Smooth muscle cell of the brain vasculature (primary cell): ENCODE measurements around the gene ZNF613.
"Not testable (repeated sequence)": the region's sequence is repeated elsewhere in the genome, so short reads cannot be mapped to it uniquely, and the experiment has no call there.

ENCODE experiments used
- DNase-seq: peaks from one replicate; pipeline ENCODE4 v3.0.0-alpha.2; 2012; ENCODE audit warnings: low read depth, low spot score

The ZNF613 gene

GRCh38 chr19:51926784-51927741, at the start of gene ZNF613:
Gene ZNF613, plus strand, starts transcription at chr19:51927472. Its CDS starts 8,749 bp downstream, at chr19:51936221.
- DNase-seq, result peak; percentile 88

- DNase-seq, result no peak
Observed at GRCh38 chr19:51882518-51882917, 44.8 kb upstream of the ZNF613 start.

GRCh38 chr19:51884713-51885112, 42.6 kb upstream of the ZNF613 start:
- DNase-seq, result no peak

DNA sequence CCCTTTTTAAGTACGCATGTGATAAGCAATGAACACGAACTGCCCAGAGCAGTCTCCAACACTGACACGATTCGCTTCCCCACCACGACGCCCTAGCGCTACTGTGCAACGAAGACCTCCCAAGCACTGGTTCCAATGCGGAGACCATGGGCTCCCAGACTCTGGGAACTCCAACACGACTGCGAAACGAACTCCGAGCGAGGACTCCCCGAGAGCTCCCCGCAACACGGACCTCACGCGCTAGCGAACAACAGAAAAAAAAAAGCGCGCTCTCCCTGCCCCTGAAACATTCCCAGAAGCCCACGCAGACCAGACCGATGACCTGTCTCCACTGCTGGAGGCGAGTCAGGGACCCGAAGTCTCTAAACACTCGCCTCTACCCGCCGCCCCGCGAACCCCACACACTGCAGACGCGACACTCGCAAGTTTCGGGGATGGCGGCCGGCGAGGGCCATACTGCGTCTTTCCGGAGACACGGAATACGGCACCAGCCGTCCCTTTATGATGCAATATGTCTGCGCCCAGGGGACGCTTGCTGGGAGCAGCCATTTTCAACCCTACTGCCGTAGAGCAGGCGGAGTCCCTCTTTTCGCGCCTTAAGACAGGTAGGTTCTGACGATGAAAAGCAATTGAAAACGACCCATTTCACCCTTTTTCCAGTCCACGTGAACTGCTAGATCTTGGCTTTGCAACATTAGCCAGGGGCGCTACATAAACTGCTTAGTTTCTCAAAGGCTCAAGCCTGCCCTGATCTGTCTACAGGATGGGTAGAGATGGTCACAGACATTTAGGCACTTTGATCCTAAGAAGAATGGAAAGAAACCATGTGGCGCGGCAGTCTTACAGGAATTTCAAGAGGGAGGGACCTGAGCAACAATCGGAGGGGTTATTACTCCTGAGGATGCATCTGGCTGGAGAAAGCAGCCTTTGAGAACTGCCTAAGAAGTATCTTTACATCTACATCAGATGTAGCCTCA, 39.5 kb upstream of the ZNF613 start, which contains the start of gene ZNF577:
TSS of gene ZNF577 (minus strand) at position 430 of the 977 bp plus-strand sequence. CDS start 7,569 bp downstream, outside the sequence.
- DNase-seq, result peak; percentile 84

DNA sequence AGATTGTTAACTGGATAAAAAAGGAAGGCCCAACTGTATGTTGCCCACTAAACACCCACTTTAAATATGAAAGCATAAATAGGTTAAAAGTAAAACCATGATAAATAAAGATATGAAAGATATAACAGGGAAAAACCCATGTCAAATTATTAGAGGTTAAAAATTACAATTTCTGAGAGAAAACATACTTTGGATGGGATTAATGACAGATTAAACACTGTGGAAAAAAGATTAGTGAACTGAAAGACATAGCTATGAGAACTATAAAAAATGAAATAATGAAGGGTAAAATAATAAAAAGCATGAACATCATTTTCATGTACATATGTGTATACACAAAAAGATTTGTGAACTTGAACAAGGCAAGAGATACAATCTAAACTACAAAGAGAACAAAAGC, 37.3 kb upstream of the ZNF613 start:
- no peak for DNase-seq

GRCh38 chr19:51891193-51891747, 36.0 kb upstream of the ZNF613 start:
- DNase-seq, result no peak

DNA sequence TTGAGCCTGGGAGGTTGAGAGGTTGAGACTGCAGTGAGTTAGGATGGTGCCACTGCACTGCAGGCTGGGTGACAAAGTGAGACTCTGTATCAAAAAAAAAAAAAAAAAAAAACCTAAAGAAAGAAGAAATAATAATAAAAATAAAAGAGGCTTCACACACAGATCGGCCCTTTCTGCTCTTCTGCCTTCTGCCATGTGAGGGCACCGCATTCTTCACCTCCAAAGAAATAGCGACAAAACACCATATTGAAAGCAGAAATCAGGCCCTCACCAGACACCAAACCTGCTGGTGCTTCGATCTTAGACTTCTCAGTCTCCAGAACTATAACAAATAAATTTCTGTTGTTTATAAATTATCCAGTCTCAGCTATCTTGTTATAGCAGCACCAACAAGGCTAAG, 25.4 kb upstream of the ZNF613 start:
- no peak for DNase-seq

DNA sequence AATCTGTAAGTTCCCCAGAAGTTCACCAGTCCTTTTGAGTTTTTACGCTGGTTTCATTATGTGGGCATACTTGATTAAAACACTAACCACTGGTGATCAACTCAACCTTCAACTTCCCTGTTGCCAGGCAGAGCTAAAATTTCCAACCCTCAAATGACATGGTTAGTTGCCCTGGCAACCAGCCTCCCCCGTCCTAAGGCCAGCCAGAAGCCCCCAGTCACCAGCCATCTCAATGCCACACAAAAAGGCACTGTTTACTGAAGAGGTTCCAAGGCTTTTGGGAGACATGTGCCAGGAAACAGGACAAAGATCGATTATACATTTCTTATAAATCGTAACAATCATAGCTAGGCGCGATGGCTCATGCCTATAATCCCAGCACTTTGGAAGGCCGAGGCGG, 24.1 kb upstream of the ZNF613 start:
- DNase-seq, result no peak

GRCh38 chr19:51904331-51905165, 22.7 kb upstream of the ZNF613 start, which contains the start of gene ZNF649:
Gene ZNF649, minus strand, starts transcription at chr19:51905017. Its CDS starts 4,910 bp downstream, at chr19:51900107.
- DNase-seq, result peak; percentile 57

- no peak for DNase-seq
Observed at GRCh38 chr19:51905206-51905605, 22.1 kb upstream of the ZNF613 start.

- DNase-seq, result not testable (repeated sequence)
Observed at GRCh38 chr19:51905639-51906038, 21.6 kb upstream of the ZNF613 start.

GRCh38 chr19:51906108-51906507, 21.2 kb upstream of the ZNF613 start:
- not testable (repeated sequence) for DNase-seq

- not testable (repeated sequence) for DNase-seq
Observed at GRCh38 chr19:51907981-51908380, 19.3 kb upstream of the ZNF613 start.

GRCh38 chr19:51915324-51915867, 11.9 kb upstream of the ZNF613 start:
- no peak for DNase-seq

- no peak for DNase-seq
Observed at GRCh38 chr19:51916167-51916566, 11.1 kb upstream of the ZNF613 start.

DNA sequence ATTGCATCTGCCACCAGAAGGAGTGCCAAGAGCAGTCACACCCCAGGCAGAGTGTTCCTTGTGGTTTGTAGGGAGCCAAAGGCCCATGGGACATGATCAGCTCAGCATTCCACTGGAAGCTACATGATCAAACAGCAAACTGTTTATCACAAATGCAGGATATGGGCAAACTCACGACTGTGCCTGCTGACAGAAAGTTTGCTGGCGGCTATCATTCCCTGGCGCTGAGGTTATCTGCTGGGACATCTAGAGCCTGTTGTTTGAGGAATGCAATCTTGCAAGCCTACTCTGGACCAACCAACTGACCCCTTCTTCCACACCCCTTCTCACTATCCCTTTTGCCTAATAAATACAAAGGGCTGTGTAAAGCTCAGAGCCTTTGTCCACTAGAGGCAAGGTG, 7.7 kb upstream of the ZNF613 start:
- no peak for DNase-seq

DNA sequence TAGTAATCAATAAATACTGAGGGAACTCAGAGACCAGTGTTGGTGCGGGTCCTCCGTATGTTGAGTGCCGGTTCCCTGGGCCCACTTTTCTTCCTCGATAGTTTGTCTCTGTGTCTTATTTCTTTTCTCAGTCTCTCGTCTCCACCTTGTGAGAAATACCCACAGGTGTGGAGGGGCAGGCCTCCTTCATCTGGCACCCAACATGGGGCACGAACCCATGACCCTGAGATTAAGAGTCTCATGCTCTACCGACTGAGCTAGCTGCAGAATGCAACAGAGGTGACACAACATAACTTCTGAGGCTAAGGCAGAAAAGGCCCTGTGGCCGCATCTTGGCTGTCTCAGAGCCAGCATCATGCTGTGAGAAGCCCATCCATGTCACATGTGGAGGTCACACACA, 5.3 kb upstream of the ZNF613 start:
- DNase-seq, result no peak

DNA sequence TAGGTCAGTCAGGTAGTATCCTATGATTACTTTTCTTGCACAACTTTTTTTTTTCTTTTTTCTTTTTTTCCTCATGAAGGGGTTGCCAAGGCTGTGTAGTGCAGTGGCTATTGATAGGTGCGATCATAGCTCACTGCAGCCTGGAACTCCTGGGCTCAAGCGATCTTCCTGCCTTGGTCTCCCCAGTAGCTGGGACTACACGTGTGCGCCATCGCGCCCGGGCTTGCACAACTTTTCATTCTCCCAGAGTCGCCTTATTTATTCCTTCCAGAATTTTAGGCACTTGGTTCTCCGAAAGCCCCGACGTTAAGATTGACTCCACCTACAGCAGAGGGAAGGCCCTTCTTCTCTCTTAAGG, 867 bp upstream of the ZNF613 start:
- DNase-seq, result no peak

GRCh38 chr19:51927859-51928258, 587 bp downstream of the ZNF613 start:
- no peak for DNase-seq

GRCh38 chr19:51931921-51932320, 4.6 kb downstream of the ZNF613 start:
- no peak for DNase-seq
